Heart left ventricle (tissue), 16 donors: ENCODE data around the gene CACNA2D1. TPM values are rescaled to one million over a fixed set of nuclear protein-coding genes. Genes with fewer than 3 reads are reported as not detected.

Experiments used
- ATAC-seq, 4 donors: fragments of 200-7000 bp; cut with Tn5 transposase; one replicate each; pipeline ENCODE4 v1.9.1; 2020 to 2022; ENCODE audit warnings: moderate library complexity in 4 of 4, mild to moderate bottlenecking in 3 of 4, moderate number of reproducible peaks in 1 of 4
- DNase-seq, 5 donors: peaks; one replicate each; pipeline ENCODE4 v3.0.0-alpha.2; 2020
- H3K27ac ChIP-seq, 12 donors: fragments of 200-600 bp; sonication (generic) in 4 of 12; one replicate each; pipeline versions ENCODE4 v1.5.0 to v1.8.0; 2016 to 2022; ENCODE audit warnings: mild to moderate bottlenecking in 2 of 12
- H3K27me3 ChIP-seq, 9 donors: fragments of 200-600 bp; sonication (generic) in 2 of 9; one replicate each; pipeline versions ENCODE4 v1.5.1 to v1.8.0; 2016 to 2022; ENCODE audit warnings: mild to moderate bottlenecking in 3 of 9
- H3K36me3 ChIP-seq, 9 donors: fragments of 200-600 bp; sonication (generic) in 2 of 9; one replicate each; pipeline versions ENCODE4 v1.5.0 to v1.8.0; 2018 to 2022; ENCODE audit warnings: mild to moderate bottlenecking in 2 of 9
- H3K4me1 ChIP-seq, 12 donors: fragments of 200-600 bp; sonication (generic) in 4 of 12; one replicate each; pipeline versions ENCODE4 v1.5.0 to v1.8.0; 2016 to 2022; ENCODE audit warnings: mild to moderate bottlenecking in 3 of 12
- H3K4me3 ChIP-seq, 12 donors: fragments of 200-600 bp; sonication (generic) in 4 of 12; one replicate each; pipeline versions ENCODE4 v1.5.0 to v1.8.0; 2017 to 2022; ENCODE audit warnings: mild to moderate bottlenecking in 9 of 12, moderate library complexity in 4 of 12
- H3K9me3 ChIP-seq, 12 donors: fragments of 200-600 bp; sonication (generic) in 4 of 12; one replicate each; pipeline versions ENCODE4 v1.5.0 to v1.8.0; 2016 to 2022; ENCODE audit warnings: mild to moderate bottlenecking in 1 of 12
- CTCF ChIP-seq, 12 donors: fragments of 200-600 bp; sonication (generic) in 4 of 12; IDR thresholded peaks; one replicate each; pipeline versions ENCODE4 v1.5.0 to v1.8.0; 2018 to 2022; ENCODE audit warnings: antibody characterized with exemption in 12 of 12, mild to moderate bottlenecking in 5 of 12
- POLR2A ChIP-seq, 2 donors: fragments of 450-650 bp; IDR thresholded peaks; one replicate each; pipeline ENCODE4 v1.6.1; 2017; ENCODE audit warnings: antibody characterized with exemption in 2 of 2, mild to moderate bottlenecking in 2 of 2, moderate library complexity in 2 of 2
- WGBS, 4 donors: extraction: QIAGEN DNeasy Blood & Tissue Kit in 2 of 4; methylation state at CpG; one replicate each; pipeline versions ENCODE4 v1.1.5 to v1.1.7; 2013 to 2018; 5-methylcytosine and 5-hydroxymethylcytosine counted together
- intact Hi-C, 10 donors: fragments of 100-400 bp; cut with DNase I; formaldehyde crosslinking; loops; one replicate each; pipeline versions ENCODE4 v1.11.1 to v1.14.2; 2022
- polyA plus RNA-seq, 2 donors: library from polyadenylated mRNA; stranded (reverse); fragments of 200-250 nt; gene quantifications; one replicate each; pipeline ENCODE4 v1.2.3, GENCODE V29; 2013
- total RNA-seq, 9 donors: library from RNA; depleted of rRNA in 2 of 9; stranded (reverse); fragments of >200 nt in 2 of 9; fragmentation: NEBNext Ultra II Directional in 3 of 9; extraction: Animal tissue kit (Norgen Biotek cat#: 25700) in 3 of 9; gene quantifications; one replicate each; pipeline versions ENCODE4 v1.1.0 to v1.2.4, GENCODE V29; 2016 to 2023
- donor health status: ischemic (EF 13 %, LVEDD 7.1; RV severe dilation, severe dysfunction).
- donor health status: healthy with polysubstance abuse.
- donor health status: DM: no; HTN: yes; CAD: no.
- donor health status: DM: no; HTN: no; CAD: no.
- donor health status: ischemic (EF 25% LVEDD 6.9; RV normal size, moderate dysfunction).
- donor health status: ischemic (EF 25% LVEDD 5.7; RV mildly dilated, moderate dysfunction).
- donor health status: healthy.
- donor health status: DM: yes; HTN: yes; CAD: no.
- donor health status: ischemic (EF 35%, LVEDD 5.7; RV mildly dilated, moderate dysfunction).
- donor health status: nonischemic (EF 11% LVEDD 7.7; RV severe dilation, severe dysfunction).
- donor health status: DM: yes; HTN: yes; CAD: no.
- donor health status: PGD.
- donor health status: ischemic (EF 29% LVEDD 5.4; RV normal size, mild dysfunction).
- donor health status: nonischemic (EF 23%, LVEDD 6.1; RV moderate dilation, normal function).

Gene CACNA2D1
- total and polyA plus RNA-seq, 11 donors: 13.5 to 122 (median 55.5) TPM

GRCh38 chr7:82241356-82241755 lies 202.2 kb downstream of the CACNA2D1 start:
- intact Hi-C loops: no loop called here
- no peak for TF ChIP-seq POLR2A (IDR thresholded peaks at IDR 0.05)
- TF ChIP-seq CTCF (IDR thresholded peaks at IDR 0.05): no peak
- H3K4me1 ChIP-seq: peaks cover 0 to 10% (median 0%) of the 10 kb centered on the region in 12 donors
- no peak for DNase-seq
- H3K36me3 ChIP-seq: no peaks in the 10 kb centered on the region
- H3K27ac ChIP-seq: no peak overlapping the region
- no peaks in the 10 kb centered on the region for H3K9me3 ChIP-seq
- no peak overlapping the region for H3K4me3 ChIP-seq
- ATAC-seq: no peak
- H3K27me3 ChIP-seq: no peaks in the 10 kb centered on the region

- H3K9me3 ChIP-seq: no peaks in the 10 kb centered on the region
- intact Hi-C loops: loop anchor here in 9 of 10 donors (2.0 to 10.0 kb wide), 10 partner anchors 119 to 339 kb away; partner anchors contain the start of gene CACNA2D1 (in 5 of the 9)
- no peaks in the 10 kb centered on the region for H3K27me3 ChIP-seq
- no peak for TF ChIP-seq POLR2A (IDR thresholded peaks at IDR 0.05)
- TF ChIP-seq CTCF (IDR thresholded peaks at IDR 0.05): no peak
- H3K4me3 ChIP-seq: no peak overlapping the region
- peaks cover 0 to 21% (median 6%) of the 10 kb centered on the region in 12 donors for H3K4me1 ChIP-seq
- peak in 2 of 4 donors; percentile 13 to 43 for ATAC-seq
- no peaks in the 10 kb centered on the region for H3K36me3 ChIP-seq
- DNase-seq: no peak
- no peak overlapping the region for H3K27ac ChIP-seq
- 65 to 86% (median 71%) methylated on average over 2 of the region's 2 CpGs for WGBS, 4 donors
Measured at GRCh38 chr7:82235713-82236112, 207.9 kb downstream of the CACNA2D1 start.

GRCh38 chr7:82234457-82235049 lies 209.0 kb downstream of the CACNA2D1 start:
- TF ChIP-seq CTCF (IDR thresholded peaks at IDR 0.05) (peak; percentile 37 to 74 (median 60)), POLR2A (IDR thresholded peaks at IDR 0.05) (no peak)
- Histone ChIP-seq H3K4me3 (no peak overlapping the region), H3K4me1 (peaks cover 0 to 23% (median 6%) of the 10 kb centered on the region in 12 donors), H3K36me3 (no peaks in the 10 kb centered on the region), H3K27me3 (no peaks in the 10 kb centered on the region), H3K9me3 (no peaks in the 10 kb centered on the region), H3K27ac (no peak overlapping the region)
- ATAC-seq (peak in 1 of 4 donors; percentile 55), DNase-seq (no peak)
- WGBS, 4 donors: 35 to 49% (median 38%) methylated on average over 4 of the region's 4 CpGs
- intact Hi-C loops: loop anchor here (2.0 to 10.0 kb wide), 12 partner anchors 120 to 340 kb away; partner anchors contain the start of gene CACNA2D1 (in 8 of the 10)

- WGBS, 4 donors: 80 to 87% (median 83%) methylated on average over 3 of the region's 3 CpGs
- Histone ChIP-seq H3K27ac (no peak overlapping the region), H3K4me1 (peaks cover 0 to 29% (median 6%) of the 10 kb centered on the region in 12 donors), H3K36me3 (no peaks in the 10 kb centered on the region), H3K4me3 (no peak overlapping the region), H3K9me3 (peaks cover 0 to 11% (median 0%) of the 10 kb centered on the region in 12 donors), H3K27me3 (no peaks in the 10 kb centered on the region)
- ATAC-seq (no peak), DNase-seq (no peak)
- TF ChIP-seq POLR2A (IDR thresholded peaks at IDR 0.05) (no peak), CTCF (IDR thresholded peaks at IDR 0.05) (no peak)
- intact Hi-C loops: loop anchor here in 9 of 10 donors (5.0 to 10.0 kb wide), 9 partner anchors 124 to 344 kb away; partner anchors contain the start of gene CACNA2D1 (in 6 of the 9)
Measured at GRCh38 chr7:82230811-82231581, 212.6 kb downstream of the CACNA2D1 start.
